GM23248 (cell line): ENCODE measurements around the gene PRG2. TPM values are rescaled to one million over a fixed set of nuclear protein-coding genes. Genes with fewer than 3 reads are reported as not detected.

Experiments
- DNase-seq: peaks from one replicate; pipeline ENCODE4 v3.0.0-alpha.2; 2015
- H2AFZ ChIP-seq: fragments of 200-600 bp; sonication (generic); 2 replicates; pipeline ENCODE4 v1.6.1; 2016; ENCODE audit warnings: antibody characterized with exemption
- H3F3A ChIP-seq: fragments of 200-600 bp; sonication (generic); 2 replicates; pipeline ENCODE4 v1.6.1; 2016; ENCODE audit warnings: mild to moderate bottlenecking, antibody characterized with exemption, mixed run types; ENCODE audit not compliant: insufficient read depth
- H3K27ac ChIP-seq: fragments of 200-600 bp; sonication (generic); 2 replicates; pipeline ENCODE4 v1.5.1; 2016; ENCODE audit warnings: mild to moderate bottlenecking
- H3K27me3 ChIP-seq: fragments of 200-600 bp; sonication (generic); replicated peaks from 2 replicates; pipeline ENCODE4 v1.6.1; 2016; ENCODE audit warnings: mild to moderate bottlenecking; ENCODE audit not compliant: insufficient read depth
- H3K36me3 ChIP-seq: fragments of 200-600 bp; sonication (generic); 2 replicates; pipeline ENCODE4 v1.6.1; 2016; ENCODE audit warnings: low read depth, mild to moderate bottlenecking
- H3K4me1 ChIP-seq: fragments of 200-600 bp; sonication (generic); 2 replicates; pipeline ENCODE4 v1.6.1; 2016; ENCODE audit warnings: mild to moderate bottlenecking; ENCODE audit not compliant: insufficient read depth
- H3K4me2 ChIP-seq: fragments of 200-600 bp; sonication (generic); one replicate; pipeline ENCODE4 v1.6.1; 2016; ENCODE audit warnings: mild to moderate bottlenecking; ENCODE audit not compliant: unreplicated experiment
- H3K4me3 ChIP-seq: fragments of 200-600 bp; sonication (generic); 2 replicates; pipeline ENCODE4 v1.5.1; 2016; ENCODE audit warnings: mild to moderate bottlenecking
- H3K79me2 ChIP-seq: fragments of 200-600 bp; sonication (generic); 2 replicates; pipeline ENCODE4 v1.6.1; 2016; ENCODE audit warnings: mild to moderate bottlenecking; ENCODE audit not compliant: insufficient read depth
- H3K9ac ChIP-seq: fragments of 200-600 bp; sonication (generic); 2 replicates; pipeline ENCODE4 v1.6.1; 2016; ENCODE audit warnings: mild to moderate bottlenecking
- H3K9me2 ChIP-seq: fragments of 200-600 bp; sonication (generic); 2 replicates; pipeline ENCODE4 v1.6.1; 2016; ENCODE audit warnings: mixed run types, mild to moderate bottlenecking, moderate library complexity; ENCODE audit not compliant: insufficient read depth
- H3K9me3 ChIP-seq: fragments of 200-600 bp; sonication (generic); one replicate; pipeline ENCODE4 v1.6.1; 2017; ENCODE audit warnings: low read depth
- H4K20me1 ChIP-seq: fragments of 200-600 bp; sonication (generic); 2 replicates; pipeline ENCODE4 v1.6.0; 2016; ENCODE audit not compliant: insufficient read depth
- EZH2 ChIP-seq: fragments of 200-600 bp; sonication (generic); IDR thresholded peaks from 2 replicates; pipeline ENCODE4 v1.6.1; 2018; ENCODE audit warnings: antibody characterized with exemption, mild to moderate bottlenecking; ENCODE audit not compliant: insufficient read depth, poor library complexity, severe bottlenecking
- EZH2phosphoT487 ChIP-seq: fragments of 200-600 bp; sonication (generic); IDR thresholded peaks from 2 replicates; pipeline ENCODE4 v1.6.1; 2018; ENCODE audit warnings: antibody characterized with exemption, moderate library complexity, mild to moderate bottlenecking, low read depth; ENCODE audit not compliant: insufficient read depth
- WGBS, 2 experiments: methylation state at CpG; one replicate each; pipeline ENCODE4 v1.1.6; 2015 to 2017; ENCODE audit warnings: low lambda C conversion rate in 2 of 2, low coverage in 1 of 2; ENCODE audit errors: missing lambda C conversion rate in 2 of 2; 5-methylcytosine and 5-hydroxymethylcytosine counted together
- in situ Hi-C: fragments of 300-500 bp; cut with MboI; formaldehyde crosslinking; loops from 2 replicates; pipeline ENCODE4 v1.15.0; 2020
- polyA plus RNA-seq: library from polyadenylated mRNA; unstranded; fragments of >200 nt; fragmentation: Nextera tagmentation; extraction: Ambion mirVana; gene quantifications from 2 replicates; pipeline ENCODE4 v1.2.1, GENCODE V29; 2016
- total RNA-seq: library from RNA; depleted of rRNA; stranded (reverse); fragments of >200 nt; shearing (Covaris generic); gene quantifications from 2 replicates; pipeline ENCODE4 v1.2.3, GENCODE V29; 2014

Gene PRG2
- total and polyA plus RNA-seq, 2 experiments from 2014 or later, result 2.2 to 2.8 TPM

GRCh38 chr11:57429946-57430345, 39.5 kb upstream of the PRG2 start:
- no peak for DNase-seq
- Histone ChIP-seq H3K4me2 (no peak overlapping the region), H3K79me2 (no peaks in the 10 kb centered on the region), H3K27ac (no peak overlapping the region), H3K27me3 (no peaks in the 10 kb centered on the region), H3K9ac (no peak overlapping the region), H3F3A (peaks cover 54% of the 10 kb centered on the region), H3K4me1 (peaks cover 62% of the 10 kb centered on the region), H3K9me3 (no peaks in the 10 kb centered on the region), H3K9me2 (no peaks in the 10 kb centered on the region), H3K36me3 (no peaks in the 10 kb centered on the region), H4K20me1 (no peaks in the 10 kb centered on the region), H3K4me3 (no peak overlapping the region), H2AFZ (no peak overlapping the region)
- no peak for TF ChIP-seq EZH2
- TF ChIP-seq EZH2phosphoT487, result no peak
- WGBS, 2 experiments, result 81 to 82% methylated on average over 4 of the region's 4 CpGs
- in situ Hi-C loops, result no loop called here

DNA sequence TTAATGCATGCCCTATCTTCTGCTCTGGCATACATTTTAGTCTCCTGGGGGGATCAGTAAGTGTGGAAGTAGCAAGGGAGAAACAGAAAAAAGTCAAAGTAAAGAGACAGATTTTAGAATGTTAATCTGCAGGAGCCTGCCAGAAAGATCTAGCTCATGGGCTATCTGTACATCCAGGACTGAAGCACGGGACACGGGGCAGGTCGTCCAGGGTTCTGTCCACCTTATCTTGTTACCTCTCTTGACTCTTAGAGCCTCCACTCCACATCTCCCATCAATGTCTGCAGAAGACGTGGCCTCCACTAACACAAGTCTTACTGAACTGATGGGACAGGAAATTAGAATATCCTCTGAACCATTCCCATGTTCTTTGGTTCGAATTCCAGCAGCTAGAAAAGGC, 38.2 kb upstream of the PRG2 start:
- Histone ChIP-seq H3K9me2 (no peaks in the 10 kb centered on the region), H3K27me3 (no peaks in the 10 kb centered on the region), H2AFZ (no peak overlapping the region), H4K20me1 (no peaks in the 10 kb centered on the region), H3K79me2 (0 out of 2 replicates have a peak, but pooled peaks cover 3% of the 10 kb centered on the region), H3K9ac (no peak overlapping the region), H3K9me3 (no peaks in the 10 kb centered on the region), H3K4me1 (peaks cover 59% of the 10 kb centered on the region), H3K4me2 (no peak overlapping the region), H3K36me3 (no peaks in the 10 kb centered on the region), H3K27ac (peak overlapping the region; percentile 99; the same call in 1 of the 2 replicates), H3K4me3 (no peak overlapping the region), H3F3A (peaks cover 43% of the 10 kb centered on the region)
- DNase-seq, result no peak
- WGBS, 2 experiments, result 93 to 95% methylated on average over 5 of the region's 5 CpGs
- in situ Hi-C loops, result no loop called here
- TF ChIP-seq EZH2phosphoT487, result no peak
- no peak for TF ChIP-seq EZH2

DNA sequence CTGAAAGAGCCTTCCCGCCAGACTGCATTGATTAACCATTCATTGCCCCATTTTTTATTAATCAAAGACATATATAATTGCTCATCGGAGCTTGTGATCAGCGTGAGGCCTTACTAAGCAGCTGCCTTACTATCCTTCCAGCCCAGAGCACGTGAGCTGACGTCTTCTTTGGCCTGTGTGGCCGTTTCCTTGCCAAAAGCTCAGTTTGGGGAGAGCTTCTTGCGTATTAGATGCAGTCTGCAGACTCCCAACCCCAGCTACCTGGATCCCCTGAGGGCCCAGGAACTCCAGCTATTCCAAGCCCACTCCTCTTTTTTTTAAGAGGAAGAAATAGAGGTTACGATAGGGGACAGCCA, 37.3 kb upstream of the PRG2 start:
- H3K4me2 ChIP-seq, result peak overlapping the region; percentile 83

DNA sequence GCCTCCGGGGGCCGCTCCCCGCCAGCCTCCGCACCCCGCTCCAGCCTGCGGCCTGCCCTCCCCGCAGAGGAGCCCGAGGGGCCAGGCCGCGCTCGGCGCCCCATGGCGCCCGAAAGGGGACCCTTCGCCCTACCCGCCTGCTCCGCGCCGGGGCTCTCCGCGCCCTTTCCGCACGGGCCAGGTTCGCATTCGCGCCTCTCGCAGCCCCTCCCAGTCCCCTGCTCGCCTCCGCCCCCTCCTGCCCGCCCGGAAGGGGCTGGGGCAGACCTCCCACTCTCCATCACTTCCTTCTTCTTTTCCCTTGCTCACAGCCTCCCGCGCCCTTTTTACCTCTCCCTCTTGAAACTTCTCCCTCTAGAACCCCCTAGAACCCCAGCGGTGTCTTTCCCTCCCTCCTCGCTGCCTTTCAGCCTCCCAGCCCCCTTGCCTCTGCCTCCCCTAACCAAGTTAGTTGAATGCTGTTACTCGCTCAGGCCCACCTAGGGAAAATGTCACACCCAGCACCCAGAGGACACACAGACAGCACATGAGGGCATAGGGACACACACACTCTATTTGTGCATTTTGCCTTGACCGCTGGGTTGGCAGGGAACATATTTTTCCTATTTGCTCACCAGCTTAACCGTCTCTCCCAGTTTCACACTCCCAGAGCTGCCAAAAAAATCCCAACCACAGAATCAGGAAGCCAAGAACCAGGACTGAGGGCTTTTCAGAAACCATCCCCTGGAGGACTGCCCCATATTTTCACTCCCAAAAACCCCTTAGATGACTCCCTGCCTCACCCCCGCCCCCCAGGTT, 36.7 kb upstream of the PRG2 start, which contains the start of gene SLC43A3:
Gene SLC43A3 (minus strand): TSS at position 193 of the 798 bp plus-strand sequence. CDS start 949 bp downstream, outside the sequence.
- Histone ChIP-seq H3K27ac (peak within 1 kb of the TSS; percentile 99), H4K20me1 (no peaks in the 10 kb centered on the region), H3K4me3 (peak within 1 kb of the TSS; percentile 70), H3F3A (peaks cover 35% of the 10 kb centered on the region), H3K9ac (peak within 1 kb of the TSS; percentile 86), H3K9me2 (no peaks in the 10 kb centered on the region), H3K9me3 (no peaks in the 10 kb centered on the region), H3K27me3 (no peaks in the 10 kb centered on the region), H2AFZ (peak within 1 kb of the TSS; percentile 72), H3K36me3 (no peaks in the 10 kb centered on the region), H3K79me2 (0 out of 2 replicates have a peak, but pooled peaks cover 3% of the 10 kb centered on the region), H3K4me2 (peak within 1 kb of the TSS; percentile 83), H3K4me1 (peaks cover 45% of the 10 kb centered on the region)
- TF ChIP-seq EZH2phosphoT487 (no peak), EZH2 (no peak)
- WGBS, 2 experiments, result 1% methylated on average over 20 to 38 of the region's 39 CpGs
- DNase-seq, result peak; percentile 94
- in situ Hi-C loops, result no loop called here

More for the DNA sequence above, 37.3 kb upstream of the PRG2 start:
- WGBS, 2 experiments, result 5 to 9% methylated on average over 8 of the region's 8 CpGs
- peak overlapping the region; percentile 72 for H2AFZ ChIP-seq
- in situ Hi-C loops, result no loop called here
- no peaks in the 10 kb centered on the region for H3K9me3 ChIP-seq
- H3K4me3 ChIP-seq, result peak overlapping the region; percentile 70
- TF ChIP-seq EZH2phosphoT487, result no peak
- no peak for TF ChIP-seq EZH2
- no peaks in the 10 kb centered on the region for H3K27me3 ChIP-seq
- peak; percentile 94 for DNase-seq
- no peaks in the 10 kb centered on the region for H4K20me1 ChIP-seq
- H3K27ac ChIP-seq, result peak overlapping the region; percentile 99
- no peaks in the 10 kb centered on the region for H3K36me3 ChIP-seq
- H3K9me2 ChIP-seq, result no peaks in the 10 kb centered on the region
- 0 out of 2 replicates have a peak, but pooled peaks cover 3% of the 10 kb centered on the region for H3K79me2 ChIP-seq
- H3F3A ChIP-seq, result peaks cover 35% of the 10 kb centered on the region
- peak overlapping the region; percentile 86 for H3K9ac ChIP-seq
- H3K4me1 ChIP-seq, result peaks cover 51% of the 10 kb centered on the region
